ENCODE results near the gene PGAP3. TPM values are rescaled to one million over a fixed set of nuclear protein-coding genes. Genes with fewer than 3 reads are reported as not detected.
A peak's percentile ranks its signal among the peaks of the same experiment; 100 is the strongest.

The PGAP3 gene
- total RNA-seq, 1 donor from 2014 or later, result 21.7 TPM

DNA sequence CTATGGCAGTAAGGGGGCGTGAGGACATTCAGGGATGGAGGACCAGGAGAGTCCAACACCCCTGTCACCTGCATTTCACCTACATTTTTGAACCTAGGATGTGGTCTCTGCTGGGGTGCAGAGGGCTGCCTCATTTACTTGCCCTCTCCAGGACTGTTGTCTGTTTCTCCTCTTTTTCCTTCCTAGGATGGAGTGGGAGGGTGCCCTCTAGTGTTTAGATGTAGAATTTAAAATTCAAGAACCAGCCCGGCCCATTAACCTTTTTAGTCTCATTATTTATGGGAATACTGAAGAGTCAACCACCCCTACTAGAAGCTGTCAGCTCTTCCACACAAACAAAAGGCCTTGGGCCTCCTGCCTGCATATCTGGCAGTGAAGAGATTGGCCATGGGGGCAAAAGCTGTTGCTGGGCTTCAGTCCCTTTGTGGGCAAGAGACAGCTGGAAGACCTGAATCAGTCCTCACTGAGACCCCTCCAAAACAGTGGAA, 53.4 kb downstream of the PGAP3 start:
- no peak overlapping the region for H3K27ac Mint-ChIP-seq (ENCODE audit: unreplicated experiment)

DNA sequence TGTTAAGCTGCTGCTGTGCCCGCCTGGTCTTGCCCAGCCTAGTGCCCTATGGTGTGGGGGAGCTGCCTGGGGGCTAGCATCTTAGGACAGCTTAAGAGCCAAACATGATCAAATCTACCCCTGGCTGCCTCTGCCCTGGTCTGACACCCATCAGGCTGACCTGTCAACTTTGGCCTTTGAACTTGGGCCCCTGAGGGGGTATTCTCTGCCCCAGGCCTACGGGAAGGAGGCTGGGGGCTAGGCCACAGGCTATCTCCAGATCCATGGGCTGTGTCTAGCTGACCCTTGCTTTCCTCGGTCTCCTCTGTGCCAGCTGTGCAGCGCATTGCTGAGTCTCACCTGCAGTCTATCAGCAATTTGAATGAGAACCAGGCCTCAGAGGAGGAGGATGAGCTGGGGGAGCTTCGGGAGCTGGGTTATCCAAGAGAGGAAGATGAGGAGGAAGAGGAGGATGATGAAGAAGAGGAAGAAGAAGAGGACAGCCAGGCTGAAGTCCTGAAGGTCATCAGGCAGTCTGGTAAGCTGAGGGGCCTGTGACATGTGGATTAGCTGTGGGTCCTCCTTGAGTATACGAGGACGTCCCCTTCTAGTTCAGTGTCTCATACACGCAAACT, 54.2 kb downstream of the PGAP3 start:
- H3K27me3 Mint-ChIP-seq (ENCODE audit: low read depth), result peaks cover 52% of the 10 kb centered on the region
- no peaks in the 10 kb centered on the region for H3K9me3 Mint-ChIP-seq
- H3K4me3 Mint-ChIP-seq, result no peak overlapping the region
- TF ChIP-seq, protein P1, sequence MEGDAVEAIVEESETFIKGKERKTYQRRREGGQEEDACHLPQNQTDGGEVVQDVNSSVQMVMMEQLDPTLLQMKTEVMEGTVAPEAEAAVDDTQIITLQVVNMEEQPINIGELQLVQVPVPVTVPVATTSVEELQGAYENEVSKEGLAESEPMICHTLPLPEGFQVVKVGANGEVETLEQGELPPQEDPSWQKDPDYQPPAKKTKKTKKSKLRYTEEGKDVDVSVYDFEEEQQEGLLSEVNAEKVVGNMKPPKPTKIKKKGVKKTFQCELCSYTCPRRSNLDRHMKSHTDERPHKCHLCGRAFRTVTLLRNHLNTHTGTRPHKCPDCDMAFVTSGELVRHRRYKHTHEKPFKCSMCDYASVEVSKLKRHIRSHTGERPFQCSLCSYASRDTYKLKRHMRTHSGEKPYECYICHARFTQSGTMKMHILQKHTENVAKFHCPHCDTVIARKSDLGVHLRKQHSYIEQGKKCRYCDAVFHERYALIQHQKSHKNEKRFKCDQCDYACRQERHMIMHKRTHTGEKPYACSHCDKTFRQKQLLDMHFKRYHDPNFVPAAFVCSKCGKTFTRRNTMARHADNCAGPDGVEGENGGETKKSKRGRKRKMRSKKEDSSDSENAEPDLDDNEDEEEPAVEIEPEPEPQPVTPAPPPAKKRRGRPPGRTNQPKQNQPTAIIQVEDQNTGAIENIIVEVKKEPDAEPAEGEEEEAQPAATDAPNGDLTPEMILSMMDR (conservative IDR thresholded peaks at IDR 0.05), result no peak
- H3K4me1 Mint-ChIP-seq, result peaks cover 28% of the 10 kb centered on the region
- no peak overlapping the region for H3K27ac Mint-ChIP-seq (ENCODE audit: unreplicated experiment)
- no peak for DNase-seq (ENCODE audit: low read depth, low spot score)
- no peaks in the 10 kb centered on the region for H3K36me3 Mint-ChIP-seq (ENCODE audit: low read depth)

More for the DNA sequence above, 53.4 kb downstream of the PGAP3 start:
- Mint-ChIP-seq H3K9me3 (no peaks in the 10 kb centered on the region), H3K4me1 (peaks cover 36% of the 10 kb centered on the region), H3K4me3 (peak overlapping the region; percentile 61), H3K27me3 (ENCODE audit: low read depth) (peaks cover 45% of the 10 kb centered on the region), H3K36me3 (ENCODE audit: low read depth) (no peaks in the 10 kb centered on the region)
- DNase-seq (ENCODE audit: low read depth, low spot score), result no peak
- TF ChIP-seq, protein P1 (conservative IDR thresholded peaks at IDR 0.05), result peak; percentile 77

DNA sequence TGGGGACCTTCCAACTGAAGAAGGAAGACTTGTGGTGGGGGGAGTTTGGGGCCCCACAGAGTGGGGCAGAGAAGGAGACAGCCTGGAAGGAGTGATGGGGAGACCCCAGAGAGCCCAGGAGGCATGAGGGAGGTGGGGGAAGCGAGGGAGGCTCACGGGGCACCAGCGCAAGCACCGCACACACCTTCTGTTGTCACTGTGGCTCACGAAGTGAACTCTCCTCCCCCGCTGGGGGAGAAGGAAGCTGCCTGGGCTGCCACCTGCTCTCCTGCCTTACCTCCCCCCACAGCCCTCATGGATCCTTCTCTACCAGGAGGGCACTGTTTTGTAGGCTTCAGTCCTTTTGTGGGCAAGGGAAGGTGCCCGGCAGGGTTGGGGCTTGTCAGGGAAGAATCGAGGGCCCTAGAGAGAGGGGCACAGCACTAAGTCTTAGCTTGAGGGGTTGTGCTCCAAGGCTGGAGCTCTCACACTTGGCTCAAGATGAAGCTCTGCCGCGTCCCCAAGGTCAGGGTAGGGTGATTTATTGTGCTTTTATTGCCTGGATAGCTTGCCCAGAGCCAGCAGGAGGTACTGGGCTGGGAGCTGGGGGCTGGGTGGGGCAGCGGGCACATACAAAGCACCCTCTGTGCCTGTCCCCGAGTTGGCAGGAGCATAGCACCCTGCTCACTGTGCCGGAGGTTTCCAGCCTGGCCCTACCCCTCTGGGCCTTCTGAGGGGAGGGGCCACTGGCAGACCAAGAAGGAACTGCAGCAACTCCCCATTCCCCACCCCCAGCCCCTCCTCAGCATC, 55.5 kb downstream of the PGAP3 start:
- H3K27me3 Mint-ChIP-seq (ENCODE audit: low read depth), result peaks cover 65% of the 10 kb centered on the region
- H3K36me3 Mint-ChIP-seq (ENCODE audit: low read depth), result no peaks in the 10 kb centered on the region
- no peak for DNase-seq (ENCODE audit: low read depth, low spot score)
- H3K4me1 Mint-ChIP-seq, result peaks cover 15% of the 10 kb centered on the region
- no peak overlapping the region for H3K27ac Mint-ChIP-seq (ENCODE audit: unreplicated experiment)
- H3K9me3 Mint-ChIP-seq, result no peaks in the 10 kb centered on the region
- H3K4me3 Mint-ChIP-seq, result no peak overlapping the region
- TF ChIP-seq, protein P1 (conservative IDR thresholded peaks at IDR 0.05), result no peak

DNA sequence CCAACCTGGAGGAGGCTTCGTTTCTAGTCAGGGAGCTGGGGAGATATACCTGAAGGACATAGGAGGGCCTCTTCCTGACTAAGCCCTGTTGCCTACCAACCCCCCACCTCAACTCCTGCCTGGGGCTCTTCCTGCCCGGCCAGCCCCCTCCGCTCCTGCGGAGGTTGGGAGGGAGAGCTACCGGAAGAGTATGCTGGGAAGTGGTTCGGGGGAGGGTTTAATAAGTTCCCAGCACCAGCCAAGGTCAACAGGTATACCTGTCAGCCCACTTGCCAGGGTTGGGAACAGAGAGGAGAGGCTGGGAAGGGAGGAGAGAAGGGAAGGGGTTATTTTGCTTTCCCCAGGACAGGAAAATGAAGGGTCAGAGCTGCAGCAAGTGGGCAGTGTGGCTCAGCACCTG, 56.5 kb downstream of the PGAP3 start:
- Mint-ChIP-seq H3K36me3 (ENCODE audit: low read depth) (no peaks in the 10 kb centered on the region), H3K4me3 (peak overlapping the region; percentile 49), H3K9me3 (no peaks in the 10 kb centered on the region), H3K27ac (ENCODE audit: unreplicated experiment) (no peak overlapping the region), H3K4me1 (peaks cover 11% of the 10 kb centered on the region), H3K27me3 (ENCODE audit: low read depth) (peaks cover 71% of the 10 kb centered on the region)
- TF ChIP-seq, protein P1 (conservative IDR thresholded peaks at IDR 0.05), result no peak
- no peak for DNase-seq (ENCODE audit: low read depth, low spot score)

DNA sequence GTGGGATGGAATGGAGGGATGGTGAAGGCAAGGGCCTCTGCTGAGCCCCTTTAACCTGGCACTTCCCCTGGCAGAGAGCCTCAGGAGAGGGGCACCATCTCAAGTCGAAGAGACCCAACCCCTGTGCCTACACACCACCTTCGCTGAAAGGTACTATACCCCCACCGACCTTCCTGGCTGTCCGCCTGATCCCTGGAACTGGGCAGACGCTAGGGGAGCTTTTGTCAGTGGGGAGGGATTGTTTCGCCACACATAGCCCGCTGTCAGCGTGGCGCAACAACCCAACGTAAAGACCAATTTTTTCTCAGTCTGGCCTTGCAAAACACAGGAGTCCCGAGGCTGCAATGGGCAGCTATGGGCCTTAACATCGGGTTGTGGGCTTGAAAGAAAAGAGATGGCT, 58.0 kb downstream of the PGAP3 start:
- Mint-ChIP-seq H3K4me1 (peaks cover 9% of the 10 kb centered on the region), H3K27me3 (ENCODE audit: low read depth) (peaks cover 86% of the 10 kb centered on the region)

More for the DNA sequence above, 58.0 kb downstream of the PGAP3 start:
- DNase-seq (ENCODE audit: low read depth, low spot score), result no peak
- TF ChIP-seq, protein P1 (conservative IDR thresholded peaks at IDR 0.05), result no peak
- H3K9me3 Mint-ChIP-seq, result no peaks in the 10 kb centered on the region
- H3K36me3 Mint-ChIP-seq (ENCODE audit: low read depth), result no peaks in the 10 kb centered on the region
- H3K27ac Mint-ChIP-seq (ENCODE audit: unreplicated experiment), result no peak overlapping the region
- no peak overlapping the region for H3K4me3 Mint-ChIP-seq
